HG03108 (cell line): ENCODE data around the gene NDUFC2.
"Not testable (repeated sequence)": the region's sequence is repeated elsewhere in the genome, so short reads cannot be mapped to it uniquely, and the experiment has no call there.

Source experiments
- ATAC-seq: cut with Tn5 transposase; IDR thresholded peaks from one replicate; pipeline ENCODE4 v1.9.1; 2021; ENCODE audit warnings: moderate library complexity; ENCODE audit not compliant: unreplicated experiment

The NDUFC2 gene

DNA sequence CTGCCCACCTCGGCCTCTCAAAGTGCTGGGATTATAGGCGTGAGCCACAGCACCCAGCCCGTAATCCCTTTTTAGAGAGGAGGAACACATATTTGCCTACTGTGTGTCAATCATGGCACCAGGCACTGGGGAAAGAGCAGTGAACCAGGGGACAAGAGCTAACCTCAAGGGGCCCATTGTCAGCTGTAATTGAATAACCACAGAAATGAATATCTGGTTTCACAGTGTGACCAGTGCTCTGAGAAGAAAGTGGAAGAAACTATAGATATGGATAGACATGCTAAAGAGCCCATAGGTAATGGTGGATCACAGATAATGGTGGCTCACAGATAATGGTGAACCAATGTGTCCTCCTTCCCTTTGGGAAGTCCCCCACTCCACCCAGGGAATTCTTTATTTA, 48.0 kb downstream of the NDUFC2 start:
- ATAC-seq = peak; percentile 84

DNA sequence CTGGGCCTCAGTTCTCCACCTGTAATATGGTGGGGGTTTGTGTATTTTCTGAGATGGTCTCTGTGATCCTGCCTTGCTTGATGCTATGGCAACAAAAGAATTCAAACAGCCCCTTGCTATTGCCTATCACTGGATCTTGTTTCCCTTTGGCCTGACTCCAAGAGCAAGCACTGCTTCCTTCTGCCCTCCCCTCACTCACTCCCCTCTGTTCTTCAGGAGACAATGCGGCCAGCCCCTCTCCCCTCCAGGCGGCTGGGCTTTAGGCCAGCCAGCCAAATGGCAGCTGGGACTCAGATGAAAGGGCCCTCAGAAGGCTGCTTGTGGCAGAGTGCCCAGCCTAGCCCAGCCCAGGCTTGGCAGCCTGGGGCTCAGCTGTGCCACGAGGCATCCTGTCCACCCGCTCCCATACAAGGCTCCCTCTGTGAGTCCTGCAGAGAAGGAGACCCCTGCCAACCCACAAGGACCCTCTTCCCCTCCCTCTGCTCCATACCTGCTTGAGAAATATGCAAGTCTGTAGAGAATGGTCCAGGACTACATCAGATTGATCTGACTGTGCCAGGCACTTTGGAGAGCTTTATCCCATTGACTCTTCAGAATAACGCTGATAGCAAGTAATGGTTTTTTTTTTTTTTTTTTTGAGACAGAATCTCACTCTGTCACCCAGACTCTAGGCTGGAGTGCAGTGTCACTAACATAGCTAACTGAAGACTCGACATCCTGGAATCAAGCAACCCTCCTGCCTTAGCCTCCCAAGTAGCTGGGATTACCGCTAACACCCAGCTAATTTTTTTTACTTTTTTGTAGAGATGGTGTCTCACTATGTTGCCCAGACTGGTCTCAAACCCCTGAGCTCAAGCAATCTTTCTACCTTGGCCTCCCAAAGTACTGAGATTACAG, 49.0 kb downstream of the NDUFC2 start:
- no peak for ATAC-seq

DNA sequence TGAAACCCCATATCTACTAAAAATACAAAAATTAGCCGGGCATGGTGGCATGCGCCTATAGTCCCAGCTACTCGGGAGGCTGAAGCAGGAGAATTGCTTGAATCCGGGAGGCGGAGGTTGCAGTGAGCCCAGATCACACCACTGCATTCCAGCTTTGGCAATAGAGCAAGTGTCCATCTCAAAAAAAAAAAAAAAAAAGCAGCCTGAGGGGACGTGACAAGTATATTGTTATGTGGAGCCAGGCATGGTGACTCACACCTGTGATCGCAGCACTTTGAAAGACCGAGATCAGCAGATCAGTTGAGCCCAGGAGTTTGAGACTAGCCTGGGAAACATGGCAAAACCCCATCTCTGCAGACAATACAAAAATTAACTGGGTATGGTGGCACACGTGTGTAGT, 51.2 kb downstream of the NDUFC2 start:
- ATAC-seq = not testable (repeated sequence)

- no peak for ATAC-seq
These were observed 51.9 kb downstream of the NDUFC2 start for GRCh38 chr11:78027759-78028158.

GRCh38 chr11:78025378-78025777, 54.3 kb downstream of the NDUFC2 start:
- no peak for ATAC-seq

- no peak for ATAC-seq
These were observed 56.2 kb downstream of the NDUFC2 start for GRCh38 chr11:78023426-78023825.

GRCh38 chr11:78022397-78023396, 57.0 kb downstream of the NDUFC2 start, which contains the start of gene KCTD14:
Gene KCTD14 (minus strand): TSS chr11:78023276. CDS start chr11:78023249, 27 bp downstream.
- no peak for ATAC-seq

- no peak for ATAC-seq
These were observed 58.1 kb downstream of the NDUFC2 start for GRCh38 chr11:78021611-78022010.

- no peak for ATAC-seq
These were observed 59.4 kb downstream of the NDUFC2 start for GRCh38 chr11:78020246-78020645.

- ATAC-seq = no peak
These were observed 59.9 kb downstream of the NDUFC2 start for GRCh38 chr11:78019808-78020207.
